Measurements from ENCODE around the gene ARL5C.

DNA sequence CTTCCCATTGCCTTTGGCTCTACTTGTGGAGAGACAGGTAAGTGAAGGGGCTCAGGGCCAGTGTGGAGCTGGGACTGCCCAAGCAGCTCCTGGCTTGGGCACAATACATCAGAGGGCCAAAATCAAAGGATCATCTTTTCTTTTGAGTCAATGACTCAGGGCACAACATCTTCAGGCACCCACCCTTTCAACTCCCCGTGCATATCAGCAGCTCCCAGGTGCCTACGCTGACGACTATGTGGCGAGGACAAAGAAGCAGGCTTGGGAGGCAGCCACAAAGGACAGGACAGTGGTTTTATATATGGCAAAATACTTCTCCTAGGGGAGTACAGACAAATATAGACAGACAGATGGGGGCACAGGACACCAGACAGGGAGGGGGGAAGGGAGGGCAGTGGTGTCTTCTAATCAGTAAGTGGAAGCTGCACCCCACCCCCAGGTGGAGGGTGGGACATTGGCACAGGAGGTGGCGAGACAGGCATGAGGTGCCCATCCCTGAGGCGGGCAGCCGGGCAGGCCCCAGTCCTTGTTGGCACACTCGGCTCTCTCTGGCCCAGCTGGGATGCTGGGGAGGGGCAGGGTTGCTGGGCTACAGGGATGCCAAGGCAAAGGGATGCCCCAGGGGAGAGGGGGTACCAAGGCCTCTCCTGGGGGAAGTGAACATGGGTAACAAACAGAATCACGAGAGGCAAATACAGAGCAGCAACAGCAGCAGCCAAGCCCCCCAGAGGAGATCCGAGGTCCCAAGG, 7.7 kb upstream of the ARL5C start:
- TF ChIP-seq, protein P1, sequence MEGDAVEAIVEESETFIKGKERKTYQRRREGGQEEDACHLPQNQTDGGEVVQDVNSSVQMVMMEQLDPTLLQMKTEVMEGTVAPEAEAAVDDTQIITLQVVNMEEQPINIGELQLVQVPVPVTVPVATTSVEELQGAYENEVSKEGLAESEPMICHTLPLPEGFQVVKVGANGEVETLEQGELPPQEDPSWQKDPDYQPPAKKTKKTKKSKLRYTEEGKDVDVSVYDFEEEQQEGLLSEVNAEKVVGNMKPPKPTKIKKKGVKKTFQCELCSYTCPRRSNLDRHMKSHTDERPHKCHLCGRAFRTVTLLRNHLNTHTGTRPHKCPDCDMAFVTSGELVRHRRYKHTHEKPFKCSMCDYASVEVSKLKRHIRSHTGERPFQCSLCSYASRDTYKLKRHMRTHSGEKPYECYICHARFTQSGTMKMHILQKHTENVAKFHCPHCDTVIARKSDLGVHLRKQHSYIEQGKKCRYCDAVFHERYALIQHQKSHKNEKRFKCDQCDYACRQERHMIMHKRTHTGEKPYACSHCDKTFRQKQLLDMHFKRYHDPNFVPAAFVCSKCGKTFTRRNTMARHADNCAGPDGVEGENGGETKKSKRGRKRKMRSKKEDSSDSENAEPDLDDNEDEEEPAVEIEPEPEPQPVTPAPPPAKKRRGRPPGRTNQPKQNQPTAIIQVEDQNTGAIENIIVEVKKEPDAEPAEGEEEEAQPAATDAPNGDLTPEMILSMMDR (IDR thresholded peaks at IDR 0.05), result no peak
- TF ChIP-seq EZH2 (IDR thresholded peaks at IDR 0.05) (no peak), EZH2phosphoT487 (IDR thresholded peaks at IDR 0.05) (no peak)
